ENCODE data around the gene TCF15.

The TCF15 gene

GRCh38 chr20:574297-574942 is 35.7 kb downstream of the TCF15 start:
- Histone ChIP-seq H3K9ac (ENCODE audit: low read length) (no peak overlapping the region), H3K9me2 (replicated peaks; ENCODE audit: insufficient read depth, low read length) (no peaks in the 10 kb centered on the region), H3K79me2 (ENCODE audit: insufficient read depth, low read length) (no peaks in the 10 kb centered on the region), H2AFZ (ENCODE audit: low read depth, low read length, severe bottlenecking) (no peak overlapping the region), H3K36me3 (ENCODE audit: low read length) (no peaks in the 10 kb centered on the region), H3K27ac (ENCODE audit: low read depth, low read length) (no peak overlapping the region), H3K4me2 (ENCODE audit: low read depth, low read length, poor library complexity, severe bottlenecking) (no peak overlapping the region), H3K4me3 (ENCODE audit: insufficient read depth, low read length, poor library complexity, severe bottlenecking) (no peak overlapping the region), H3K27me3 (ENCODE audit: low read length) (no peaks in the 10 kb centered on the region), H4K20me1 (ENCODE audit: low read depth, low read length) (no peaks in the 10 kb centered on the region), H3F3A (ENCODE audit: insufficient read depth) (no peaks in the 10 kb centered on the region), H3K9me3 (ENCODE audit: insufficient read depth, low read length) (no peaks in the 10 kb centered on the region)
- TF ChIP-seq CTCF (IDR thresholded peaks at IDR 0.05; ENCODE audit: insufficient read depth, low read length, poor library complexity, severe bottlenecking), result no peak
- TF ChIP-seq EZH2phosphoT487 (conservative IDR thresholded peaks at IDR 0.05; ENCODE audit: low read length), result no peak

- H2AFZ ChIP-seq (ENCODE audit: low read depth, low read length, severe bottlenecking), result no peak overlapping the region
- H3K27ac ChIP-seq (ENCODE audit: low read depth, low read length), result no peak overlapping the region
- H3K4me2 ChIP-seq (ENCODE audit: low read depth, low read length, poor library complexity, severe bottlenecking), result no peak overlapping the region
- no peaks in the 10 kb centered on the region for H3K9me3 ChIP-seq (ENCODE audit: insufficient read depth, low read length)
- no peaks in the 10 kb centered on the region for H3K27me3 ChIP-seq (ENCODE audit: low read length)
- no peaks in the 10 kb centered on the region for H3F3A ChIP-seq (ENCODE audit: insufficient read depth)
- H3K9ac ChIP-seq (ENCODE audit: low read length), result no peak overlapping the region
- H3K79me2 ChIP-seq (ENCODE audit: insufficient read depth, low read length), result no peaks in the 10 kb centered on the region
- TF ChIP-seq CTCF (IDR thresholded peaks at IDR 0.05; ENCODE audit: insufficient read depth, low read length, poor library complexity, severe bottlenecking) (no peak), EZH2phosphoT487 (conservative IDR thresholded peaks at IDR 0.05; ENCODE audit: low read length) (no peak)
- H4K20me1 ChIP-seq (ENCODE audit: low read depth, low read length), result no peaks in the 10 kb centered on the region
- H3K36me3 ChIP-seq (ENCODE audit: low read length), result no peaks in the 10 kb centered on the region
- no peaks in the 10 kb centered on the region for H3K9me2 ChIP-seq (replicated peaks; ENCODE audit: insufficient read depth, low read length)
- H3K4me3 ChIP-seq (ENCODE audit: insufficient read depth, low read length, poor library complexity, severe bottlenecking), result no peak overlapping the region
Measured at GRCh38 chr20:573414-574296, 36.5 kb downstream of the TCF15 start.

GRCh38 chr20:572727-573126 is 37.4 kb downstream of the TCF15 start:
- H3K4me3 ChIP-seq (ENCODE audit: insufficient read depth, low read length, poor library complexity, severe bottlenecking), result no peak overlapping the region
- no peak overlapping the region for H3K27ac ChIP-seq (ENCODE audit: low read depth, low read length)
- H3K36me3 ChIP-seq (ENCODE audit: low read length), result no peaks in the 10 kb centered on the region
- H3K79me2 ChIP-seq (ENCODE audit: insufficient read depth, low read length), result no peaks in the 10 kb centered on the region
- no peak overlapping the region for H2AFZ ChIP-seq (ENCODE audit: low read depth, low read length, severe bottlenecking)
- H4K20me1 ChIP-seq (ENCODE audit: low read depth, low read length), result no peaks in the 10 kb centered on the region
- H3K27me3 ChIP-seq (ENCODE audit: low read length), result no peaks in the 10 kb centered on the region
- H3K9me3 ChIP-seq (ENCODE audit: insufficient read depth, low read length), result no peaks in the 10 kb centered on the region
- no peaks in the 10 kb centered on the region for H3K9me2 ChIP-seq (replicated peaks; ENCODE audit: insufficient read depth, low read length)
- H3K9ac ChIP-seq (ENCODE audit: low read length), result no peak overlapping the region
- H3K4me2 ChIP-seq (ENCODE audit: low read depth, low read length, poor library complexity, severe bottlenecking), result no peak overlapping the region
- TF ChIP-seq CTCF (IDR thresholded peaks at IDR 0.05; ENCODE audit: insufficient read depth, low read length, poor library complexity, severe bottlenecking) (no peak), EZH2phosphoT487 (conservative IDR thresholded peaks at IDR 0.05; ENCODE audit: low read length) (no peak)
- no peaks in the 10 kb centered on the region for H3F3A ChIP-seq (ENCODE audit: insufficient read depth)

Measured in SU-DHL-6 (cell line).